Prostate gland (tissue), 2 donors: ENCODE data around the gene RPLP2. TPM values are rescaled to one million over a fixed set of nuclear protein-coding genes. Genes with fewer than 3 reads are reported as not detected.

Experiments used
- DNase-seq: peaks from one replicate; pipeline ENCODE4 v3.0.0-alpha.2; 2019; ENCODE audit warnings: low spot score
- H3K27ac ChIP-seq, 2 donors: fragments of 200-600 bp; sonication (generic); 2 replicates each; pipeline ENCODE4 v1.5.1; 2017 to 2019
- H3K27me3 ChIP-seq: fragments of 200-600 bp; sonication (generic); replicated peaks from 2 replicates; pipeline ENCODE4 v1.5.1; 2019; ENCODE audit not compliant: insufficient read depth
- H3K36me3 ChIP-seq, 2 donors: fragments of 200-600 bp; sonication (generic); 1 replicate in 1 of 2; 2 replicates in 1 of 2; pipeline versions ENCODE4 v1.5.1 to v1.8.1; 2017 to 2019
- H3K4me1 ChIP-seq: fragments of 200-600 bp; sonication (generic); replicated peaks from 2 replicates; pipeline ENCODE4 v1.5.1; 2019
- H3K4me3 ChIP-seq, 2 donors: fragments of 200-600 bp; sonication (generic); 2 replicates each; pipeline ENCODE4 v1.5.1; 2017 to 2019
- H3K9me3 ChIP-seq: fragments of 200-600 bp; sonication (generic); 2 replicates; pipeline ENCODE4 v1.5.1; 2017
- POLR2A ChIP-seq: fragments of 450-650 bp; IDR thresholded peaks from one replicate; pipeline ENCODE4 v1.6.1; 2016; ENCODE audit warnings: antibody characterized with exemption, mild to moderate bottlenecking
- POLR2AphosphoS5 ChIP-seq: sonication (generic); formaldehyde crosslinking; IDR thresholded peaks from one replicate; pipeline ENCODE4 v1.6.1; 2017; ENCODE audit warnings: antibody characterized with exemption
- WGBS: methylation state at CpG from one replicate; pipeline ENCODE4 v1.1.5; 2018; 5-methylcytosine and 5-hydroxymethylcytosine counted together
- intact Hi-C: fragments of 100-400 bp; cut with DNase I; formaldehyde crosslinking; loops from one replicate; pipeline ENCODE4 v1.14.2; 2022
- total RNA-seq, 2 donors: library from RNA; depleted of rRNA; stranded (reverse); fragments of >200 nt; gene quantifications; one replicate each; pipeline ENCODE4 v1.1.0, GENCODE V29; 2016
- TF ChIP-seq, protein P1 (sequence below), 4 experiments: fragments of 200-600 bp in 2 of 4; fragments of 450-650 bp in 2 of 4; sonication (generic) in 2 of 4; IDR thresholded peaks; 1 replicate in 3 of 4; 2 replicates in 1 of 4; pipeline ENCODE4 v1.5.1; 2016 to 2019; ENCODE audit warnings: antibody characterized with exemption in 4 of 4, mild to moderate bottlenecking in 2 of 4, moderate library complexity in 2 of 4

RPLP2 gene
- total RNA-seq, 2 donors from 2014 or later = 431 to 906 TPM

DNA sequence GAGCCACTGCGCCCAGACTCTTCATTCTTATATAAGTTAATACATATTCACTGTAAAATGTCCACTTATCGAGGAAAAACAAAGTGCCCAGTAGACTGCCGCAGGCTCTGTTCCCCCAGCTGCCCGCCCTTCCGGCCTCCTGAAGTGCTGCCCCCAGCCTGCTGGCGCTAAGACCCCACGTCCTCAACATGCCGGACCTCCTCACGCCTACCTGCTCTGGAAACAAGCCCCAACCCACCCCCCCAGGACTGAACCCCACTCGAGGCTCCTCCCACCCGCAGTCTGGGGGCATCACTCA lies 33.6 kb upstream of the RPLP2 start:
- TF ChIP-seq POLR2AphosphoS5 (no peak), POLR2A (no peak)
- TF ChIP-seq, protein P1, sequence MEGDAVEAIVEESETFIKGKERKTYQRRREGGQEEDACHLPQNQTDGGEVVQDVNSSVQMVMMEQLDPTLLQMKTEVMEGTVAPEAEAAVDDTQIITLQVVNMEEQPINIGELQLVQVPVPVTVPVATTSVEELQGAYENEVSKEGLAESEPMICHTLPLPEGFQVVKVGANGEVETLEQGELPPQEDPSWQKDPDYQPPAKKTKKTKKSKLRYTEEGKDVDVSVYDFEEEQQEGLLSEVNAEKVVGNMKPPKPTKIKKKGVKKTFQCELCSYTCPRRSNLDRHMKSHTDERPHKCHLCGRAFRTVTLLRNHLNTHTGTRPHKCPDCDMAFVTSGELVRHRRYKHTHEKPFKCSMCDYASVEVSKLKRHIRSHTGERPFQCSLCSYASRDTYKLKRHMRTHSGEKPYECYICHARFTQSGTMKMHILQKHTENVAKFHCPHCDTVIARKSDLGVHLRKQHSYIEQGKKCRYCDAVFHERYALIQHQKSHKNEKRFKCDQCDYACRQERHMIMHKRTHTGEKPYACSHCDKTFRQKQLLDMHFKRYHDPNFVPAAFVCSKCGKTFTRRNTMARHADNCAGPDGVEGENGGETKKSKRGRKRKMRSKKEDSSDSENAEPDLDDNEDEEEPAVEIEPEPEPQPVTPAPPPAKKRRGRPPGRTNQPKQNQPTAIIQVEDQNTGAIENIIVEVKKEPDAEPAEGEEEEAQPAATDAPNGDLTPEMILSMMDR (IDR thresholded peaks at IDR 0.05) = no peak
- no peaks in the 10 kb centered on the region for H3K27me3 ChIP-seq
- peaks cover 10% of the 10 kb centered on the region for H3K4me1 ChIP-seq
- 31% methylated on average over 11 of the region's 11 CpGs for WGBS
- no peak for DNase-seq
- intact Hi-C loops = no loop called here
- H3K4me3 ChIP-seq = peak overlapping the region; percentile 92 to 96
- no peaks in the 10 kb centered on the region for H3K36me3 ChIP-seq
- H3K9me3 ChIP-seq = no peaks in the 10 kb centered on the region
- peak overlapping the region in 1 of 2 donors; percentile 76 for H3K27ac ChIP-seq

DNA sequence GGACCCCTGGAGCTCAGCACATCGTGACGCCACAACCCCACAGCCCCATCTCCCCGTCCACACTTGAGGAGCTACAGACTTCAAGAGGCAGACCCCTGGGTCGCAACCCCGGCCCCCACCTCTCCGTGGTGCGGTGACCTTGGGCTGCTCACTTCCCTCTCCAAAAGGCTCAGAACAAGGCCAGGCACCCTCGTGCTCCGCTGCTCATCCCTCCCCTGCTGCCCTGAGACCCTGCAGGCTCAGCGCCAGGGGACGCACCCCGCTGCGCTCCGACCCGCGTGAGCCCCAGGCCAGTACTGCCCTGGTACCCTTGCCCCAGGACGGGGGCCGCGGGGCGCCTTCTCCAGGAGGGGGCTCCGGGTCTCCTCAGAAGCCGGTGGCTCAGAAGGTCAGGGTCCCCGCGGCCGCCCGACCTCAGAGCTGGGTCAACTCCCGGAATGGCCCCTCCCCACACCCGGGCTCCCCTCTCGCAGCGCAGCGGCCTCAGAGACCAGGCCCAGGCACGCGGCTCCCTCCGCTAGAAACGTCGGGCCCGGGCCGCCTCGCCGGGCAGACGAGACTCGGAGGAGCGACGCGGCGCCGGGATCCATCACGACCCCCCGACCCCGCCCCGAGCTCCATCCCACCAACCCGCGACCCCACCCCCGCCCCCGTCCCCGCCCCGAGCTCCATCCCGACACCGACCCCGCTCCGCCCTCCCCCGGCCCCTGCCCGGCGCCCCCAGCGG lies 33.0 kb upstream of the RPLP2 start:
- no peaks in the 10 kb centered on the region for H3K9me3 ChIP-seq
- no peak for DNase-seq
- H3K36me3 ChIP-seq = no peaks in the 10 kb centered on the region
- H3K27me3 ChIP-seq = no peaks in the 10 kb centered on the region
- WGBS = under 1% methylated on average over 39 of the region's 65 CpGs
- peak overlapping the region; percentile 76 to 80 for H3K27ac ChIP-seq
- H3K4me3 ChIP-seq = peak overlapping the region; percentile 92 to 96
- intact Hi-C loops = no loop called here
- peaks cover 10% of the 10 kb centered on the region for H3K4me1 ChIP-seq
- TF ChIP-seq POLR2A = no peak
- TF ChIP-seq, protein P1 (IDR thresholded peaks at IDR 0.05) = peak in 1 of 4 experiments; percentile 7
- TF ChIP-seq POLR2AphosphoS5 = no peak

DNA sequence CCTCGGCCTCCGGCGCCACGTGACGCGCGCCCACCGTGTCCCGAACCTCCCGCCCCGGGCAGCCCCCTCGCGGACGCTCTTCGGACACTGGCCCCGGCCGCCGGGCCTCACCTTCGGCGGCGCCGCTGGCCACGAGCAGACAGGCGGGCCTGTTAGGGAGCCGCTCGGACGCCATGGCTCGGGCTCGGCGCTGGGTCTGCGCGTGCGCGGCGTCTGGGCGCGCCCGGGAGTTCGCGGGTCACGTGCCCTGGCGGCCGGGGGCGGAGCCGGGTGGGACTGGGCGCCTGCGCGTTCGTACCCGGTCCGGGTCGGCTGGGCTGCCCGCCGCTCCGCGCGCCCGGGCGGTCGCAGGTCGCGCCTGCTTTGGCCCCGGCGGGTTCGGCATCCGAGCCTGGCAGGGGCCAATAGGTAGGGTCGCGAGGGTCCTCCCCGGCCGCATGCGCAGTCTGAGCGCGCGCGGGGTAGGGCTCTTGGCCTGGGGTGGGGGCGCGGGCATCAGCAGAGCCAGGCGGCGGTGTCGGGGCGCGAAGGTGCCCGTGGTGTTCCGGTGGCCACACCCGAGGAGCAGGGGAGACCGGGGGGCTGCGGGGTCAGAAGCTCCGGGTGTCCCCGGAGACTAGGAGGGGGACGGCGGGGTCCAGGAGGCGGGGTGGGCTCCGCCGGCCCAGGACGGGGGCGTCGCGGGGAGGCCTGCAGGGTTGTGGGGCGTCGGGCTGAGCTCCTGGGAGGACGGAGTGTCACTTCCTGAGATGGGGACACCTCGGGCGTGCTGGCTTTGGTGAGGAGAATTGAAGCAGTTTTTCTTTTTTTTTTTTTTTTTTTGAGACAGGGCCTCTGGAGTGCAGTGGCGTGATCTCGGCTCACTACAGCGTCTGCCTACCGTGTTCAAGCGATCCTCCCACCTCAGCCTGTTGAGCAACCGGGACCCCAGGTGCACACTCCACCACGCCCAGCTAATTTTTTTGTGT lies 32.2 kb upstream of the RPLP2 start, which contains the start of gene GATD1:
TSS of gene GATD1 (minus strand) at position 200 of the 968 bp plus-strand sequence. CDS start at position 175, 25 bp downstream.
- intact Hi-C loops = no loop called here
- no peaks in the 10 kb centered on the region for H3K9me3 ChIP-seq
- no peaks in the 10 kb centered on the region for H3K27me3 ChIP-seq
- H3K4me1 ChIP-seq = peaks cover 10% of the 10 kb centered on the region
- peak within 1 kb of the TSS; percentile 76 to 80 for H3K27ac ChIP-seq
- DNase-seq = peak; percentile 86
- H3K4me3 ChIP-seq = peak within 1 kb of the TSS; percentile 92 to 96
- TF ChIP-seq POLR2AphosphoS5 = peak; percentile 28
- peak; percentile 85 for TF ChIP-seq POLR2A
- TF ChIP-seq, protein P1 (IDR thresholded peaks at IDR 0.05) = peak in 1 of 4 experiments; percentile 28
- 2% methylated on average over 43 of the region's 110 CpGs for WGBS
- no peaks in the 10 kb centered on the region for H3K36me3 ChIP-seq

- TF ChIP-seq POLR2A (no peak), POLR2AphosphoS5 (no peak)
- TF ChIP-seq, protein P1 (IDR thresholded peaks at IDR 0.05) = no peak
- WGBS = 93% methylated on average over 23 of the region's 23 CpGs
- H3K4me1 ChIP-seq = peaks cover 10% of the 10 kb centered on the region
- H3K36me3 ChIP-seq = no peaks in the 10 kb centered on the region
- no peak overlapping the region for H3K4me3 ChIP-seq
- no peaks in the 10 kb centered on the region for H3K9me3 ChIP-seq
- H3K27ac ChIP-seq = no peak overlapping the region
- H3K27me3 ChIP-seq = no peaks in the 10 kb centered on the region
- intact Hi-C loops = no loop called here
- DNase-seq = no peak
Measured at GRCh38 chr11:778976-779954, 30.5 kb upstream of the RPLP2 start.
